NCI-H446 treated with DMSO at 0.1 percent for 48 hours (cell line): ENCODE measurements around the gene CASKIN2.

Experiments used
- DNase-seq: peaks from one replicate; lab custom pipeline; 2025; lab: John Stamatoyannopoulos, UW

Gene CASKIN2

DNA sequence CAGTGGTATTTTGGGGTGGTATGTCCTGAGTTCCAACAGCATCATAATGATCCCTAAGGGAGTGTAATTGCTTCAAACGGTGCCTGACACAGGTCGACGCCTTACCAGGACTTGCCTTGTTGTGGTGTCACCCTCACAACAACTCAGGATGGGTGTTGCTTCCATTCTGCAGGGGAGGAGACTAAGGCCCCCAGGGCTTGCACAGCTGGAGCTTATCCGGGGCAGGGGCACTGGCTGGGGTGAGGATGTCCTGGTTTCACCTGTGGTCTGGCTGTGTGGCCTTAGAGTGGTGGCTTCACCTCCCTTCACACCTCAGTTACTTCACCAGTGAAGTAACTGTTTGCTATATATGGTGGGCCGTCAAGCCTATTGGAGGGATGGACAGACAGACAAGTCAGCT lies 33.5 kb upstream of the CASKIN2 start:
- DNase-seq: no peak

DNA sequence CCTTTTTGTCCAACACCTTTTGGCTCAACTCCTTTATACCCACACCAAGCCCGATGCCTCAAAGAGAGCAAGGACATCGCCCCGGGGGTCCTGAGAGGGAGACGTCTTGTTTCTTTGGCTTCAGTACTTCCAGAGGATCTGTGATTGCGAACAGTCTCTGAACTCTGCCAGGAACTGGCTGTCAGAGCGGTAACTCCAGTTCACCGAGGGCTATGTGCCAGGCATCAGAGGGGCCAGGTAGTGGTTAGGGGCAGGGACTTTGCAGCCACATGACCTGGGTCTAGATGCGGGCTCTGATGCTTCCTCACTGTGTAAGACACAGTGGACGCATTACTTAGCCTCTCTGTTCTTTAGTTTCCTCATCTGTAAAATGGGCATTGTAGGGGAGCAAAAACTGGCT lies 31.8 kb upstream of the CASKIN2 start:
- DNase-seq: no peak

DNA sequence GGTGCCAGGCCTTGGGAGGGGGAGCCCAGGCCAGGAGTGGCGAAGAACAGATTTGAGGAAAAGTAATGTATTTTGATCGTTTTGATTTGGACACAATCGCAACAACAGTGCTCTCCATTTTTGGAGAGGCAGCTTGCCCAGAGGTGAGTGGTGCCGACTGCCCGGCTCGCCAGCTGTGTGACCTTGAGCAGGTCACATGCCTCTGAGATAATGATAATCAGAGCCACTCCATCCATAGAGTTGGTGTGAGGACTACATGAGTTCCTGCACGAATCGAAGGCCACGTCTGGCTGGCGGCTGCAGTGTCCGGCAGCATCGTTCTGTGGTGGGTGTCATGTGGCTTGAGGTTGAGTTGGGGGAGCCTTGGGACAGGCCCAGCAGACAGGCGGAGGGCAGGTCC lies 30.8 kb upstream of the CASKIN2 start:
- no peak for DNase-seq

DNA sequence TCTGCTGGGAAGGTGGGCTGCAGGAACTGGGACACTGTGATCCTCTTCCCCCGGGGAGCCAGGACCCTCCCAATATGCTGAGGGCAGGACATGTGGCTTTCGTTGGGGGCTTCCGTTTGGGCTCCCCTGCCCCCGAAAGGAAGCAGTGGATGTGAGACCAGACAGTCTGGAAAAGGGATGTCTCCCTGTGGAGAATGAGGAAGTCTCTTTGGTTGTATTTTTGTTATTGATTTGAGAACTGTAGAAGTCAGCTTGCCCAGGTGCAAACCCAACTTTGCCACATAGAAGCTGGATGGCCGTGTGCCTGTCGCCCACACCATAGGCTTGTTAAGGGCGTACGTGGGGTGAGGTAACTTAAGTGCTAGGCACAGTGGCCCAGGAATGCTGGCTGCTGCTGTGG lies 28.9 kb upstream of the CASKIN2 start:
- DNase-seq: no peak

DNA sequence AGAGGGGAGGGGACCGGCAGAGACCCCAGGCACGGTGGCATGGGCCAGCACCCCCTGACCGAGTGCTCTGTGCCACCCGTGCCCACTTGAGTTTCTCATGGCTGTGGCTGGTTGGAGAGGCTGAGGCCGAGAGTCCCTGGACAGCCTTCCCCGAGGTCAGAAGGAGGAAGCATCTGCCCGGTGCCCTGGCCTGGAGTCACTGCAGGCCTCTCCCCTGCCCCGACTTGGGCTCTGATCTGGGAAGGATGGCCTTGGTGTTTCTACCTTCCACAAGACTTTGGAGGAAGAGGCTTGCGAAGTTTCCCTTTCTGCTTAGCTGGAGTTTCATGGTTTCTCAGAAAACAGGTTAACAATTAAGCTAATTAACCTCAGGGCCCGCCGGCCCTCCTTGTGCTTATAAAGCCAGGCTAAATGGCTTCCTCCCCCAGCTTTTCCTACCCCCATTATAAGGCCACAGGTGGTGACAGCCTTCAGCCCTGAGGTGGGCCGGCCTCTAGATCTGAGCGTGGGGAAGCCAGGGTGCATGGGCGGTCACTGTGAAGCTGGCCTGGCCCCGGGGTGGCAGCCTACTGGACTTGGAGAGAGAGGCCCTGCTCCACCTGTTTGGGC lies 27.5 kb upstream of the CASKIN2 start:
- no peak for DNase-seq

DNA sequence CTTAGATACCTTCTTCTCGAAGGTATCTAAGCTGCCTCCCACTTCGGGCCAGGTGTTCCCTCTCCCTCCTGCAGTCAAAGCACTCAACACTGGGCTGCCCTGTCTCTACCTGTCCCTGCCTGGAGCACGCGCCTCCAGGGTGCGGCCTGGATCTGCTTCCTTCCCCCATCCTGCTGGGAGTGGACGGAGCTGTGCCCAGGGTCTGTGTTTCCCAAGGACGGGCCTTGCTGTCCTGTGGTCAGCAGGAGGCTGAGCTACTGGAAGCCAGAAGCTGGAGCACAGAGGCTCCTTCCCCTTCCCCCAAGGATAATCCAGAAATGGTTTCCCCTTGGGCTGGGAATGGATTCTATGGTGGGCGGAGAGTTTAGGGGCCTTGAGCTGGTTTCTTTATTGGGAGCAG lies 26.9 kb upstream of the CASKIN2 start:
- no peak for DNase-seq

DNA sequence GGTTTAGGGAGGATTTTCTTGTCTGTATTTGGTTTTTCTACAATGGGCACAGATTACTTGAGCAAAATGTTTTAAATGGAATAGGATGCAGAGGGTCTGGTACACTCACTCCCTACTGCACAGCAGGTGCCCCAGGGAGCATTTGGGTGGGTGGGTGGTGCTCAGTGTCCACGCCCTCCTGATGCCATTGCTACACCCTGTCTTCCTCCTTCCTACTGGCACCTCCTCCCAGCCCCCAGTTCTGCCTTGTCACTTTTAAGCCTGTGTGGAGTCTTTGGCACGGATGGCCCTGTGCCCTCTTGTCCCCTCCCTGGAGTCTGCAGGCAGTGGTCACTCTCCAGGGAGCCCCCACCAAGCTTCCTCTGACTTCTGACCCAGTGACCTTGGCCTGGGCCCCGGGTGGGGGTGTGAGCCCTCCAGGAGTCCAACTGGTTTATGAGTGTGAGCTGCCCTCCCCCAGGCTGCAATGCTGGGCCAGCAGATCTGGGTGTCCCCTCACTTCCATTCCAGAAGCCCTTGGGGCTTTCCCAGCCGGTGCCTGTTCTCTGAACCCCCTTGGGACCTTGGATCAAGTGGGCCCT lies 25.7 kb upstream of the CASKIN2 start:
- no peak for DNase-seq

DNA sequence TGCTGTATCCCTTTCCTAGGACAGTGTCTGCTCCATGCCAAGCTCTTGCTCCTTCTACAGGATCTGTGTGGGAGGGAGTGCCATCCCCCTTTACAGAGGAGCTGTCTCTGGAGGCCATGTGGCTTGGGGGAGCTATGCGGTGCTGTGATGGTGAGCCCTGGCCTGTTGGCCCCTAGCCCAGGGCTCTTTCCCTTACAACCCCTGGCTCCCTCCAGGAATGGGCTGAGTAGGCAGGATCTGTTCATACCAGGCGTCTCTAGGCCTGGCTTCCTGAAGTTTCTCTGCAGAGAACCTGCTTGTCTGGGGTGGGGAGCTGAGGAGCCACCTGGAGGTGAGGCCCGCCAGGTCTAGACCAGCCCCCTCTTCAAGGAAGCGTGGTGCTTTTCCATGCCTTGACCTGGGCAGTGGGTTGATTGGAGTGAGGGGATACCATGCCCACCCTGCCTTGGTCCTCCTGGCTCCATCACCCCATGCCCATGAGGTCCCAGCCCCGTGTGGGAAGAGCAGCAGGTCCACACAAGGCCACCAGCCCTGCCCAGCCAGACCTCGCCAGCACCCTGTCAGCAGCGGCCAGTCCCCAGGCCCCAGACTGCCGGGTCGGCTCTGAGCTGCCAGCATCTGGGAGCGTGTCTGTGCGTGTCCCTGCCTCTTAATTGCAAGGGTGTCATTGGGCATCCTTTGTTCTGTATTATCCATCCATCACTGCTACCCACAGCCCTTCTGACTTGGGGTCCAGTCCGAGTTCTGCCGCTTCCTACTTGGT lies 24.8 kb upstream of the CASKIN2 start:
- DNase-seq: no peak

DNA sequence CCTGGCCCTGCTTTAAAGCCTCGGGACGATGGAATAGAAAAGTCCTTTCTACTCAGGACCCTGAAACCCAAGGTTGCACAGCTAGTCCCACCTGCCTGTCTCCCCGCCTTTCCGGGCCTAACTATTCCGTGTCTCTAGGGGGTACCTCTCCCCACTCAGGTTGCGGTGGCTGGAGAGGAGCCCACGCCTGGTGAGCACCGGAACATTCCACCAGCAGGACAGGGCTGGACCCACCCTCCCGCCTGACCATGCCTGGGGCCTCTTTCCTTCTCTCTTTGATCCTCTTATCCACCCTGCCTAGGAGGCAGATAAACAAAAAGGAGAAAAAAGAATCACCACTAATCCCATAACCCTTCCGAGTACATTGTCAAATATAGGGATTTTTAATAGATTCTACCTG lies 21.0 kb upstream of the CASKIN2 start:
- no peak for DNase-seq

DNA sequence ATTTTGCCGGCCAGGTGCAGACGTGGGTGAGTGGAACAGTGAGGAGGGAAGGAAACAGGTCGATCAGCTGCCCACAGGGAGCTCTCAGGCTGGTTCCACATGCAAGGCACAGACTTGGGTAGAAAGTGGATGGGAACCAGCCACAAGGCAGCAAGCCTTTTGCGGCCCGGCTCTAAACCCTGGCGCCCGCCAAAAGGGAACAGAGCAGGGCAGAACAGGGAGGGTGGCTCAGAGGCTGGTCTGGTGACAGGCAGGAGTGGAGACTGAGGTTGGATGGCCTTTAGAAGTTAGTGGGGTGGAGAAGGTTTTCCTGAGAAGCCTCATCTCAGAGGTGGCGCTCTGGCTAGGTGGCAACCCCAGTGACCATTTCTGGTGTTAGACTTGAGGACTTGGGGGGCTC lies 20.5 kb upstream of the CASKIN2 start:
- DNase-seq: no peak

DNA sequence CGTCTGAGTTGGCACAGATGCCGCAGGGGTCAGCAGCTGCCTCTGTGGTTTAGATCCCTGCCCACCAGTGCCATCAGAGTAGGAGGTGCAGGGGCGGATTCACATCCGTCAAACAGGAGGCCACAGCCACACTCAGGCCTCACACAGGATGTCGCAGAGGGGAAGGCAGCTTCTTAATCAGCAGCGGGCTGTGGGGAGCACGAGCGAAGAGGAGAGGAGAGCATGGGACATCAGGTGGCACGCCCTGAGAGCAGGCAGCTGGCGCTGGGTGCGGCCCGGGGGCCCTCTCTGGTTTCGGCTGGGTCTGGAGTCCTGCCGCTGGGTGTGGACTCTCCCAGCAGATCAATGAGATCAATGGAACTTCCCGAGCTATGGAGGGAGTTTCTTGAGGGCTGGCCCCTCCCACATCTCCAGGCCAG lies 19.8 kb upstream of the CASKIN2 start:
- no peak for DNase-seq

DNA sequence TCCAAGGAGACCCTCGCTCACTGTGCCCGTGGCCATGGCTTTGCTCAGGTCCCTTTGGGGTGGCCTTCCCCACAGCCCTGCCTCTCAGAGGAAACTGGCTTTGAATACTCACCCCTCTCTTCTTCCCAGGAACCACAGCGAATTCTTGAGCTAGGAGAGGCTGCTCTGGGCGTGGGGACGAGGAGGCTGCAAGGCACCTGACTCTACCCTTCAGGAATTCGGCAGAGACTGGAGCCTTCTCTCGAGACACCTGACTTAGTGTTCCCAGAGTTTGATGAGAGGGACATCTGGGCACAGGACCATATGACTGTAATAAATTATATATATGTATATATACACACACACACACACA lies 16.4 kb upstream of the CASKIN2 start:
- no peak for DNase-seq

DNA sequence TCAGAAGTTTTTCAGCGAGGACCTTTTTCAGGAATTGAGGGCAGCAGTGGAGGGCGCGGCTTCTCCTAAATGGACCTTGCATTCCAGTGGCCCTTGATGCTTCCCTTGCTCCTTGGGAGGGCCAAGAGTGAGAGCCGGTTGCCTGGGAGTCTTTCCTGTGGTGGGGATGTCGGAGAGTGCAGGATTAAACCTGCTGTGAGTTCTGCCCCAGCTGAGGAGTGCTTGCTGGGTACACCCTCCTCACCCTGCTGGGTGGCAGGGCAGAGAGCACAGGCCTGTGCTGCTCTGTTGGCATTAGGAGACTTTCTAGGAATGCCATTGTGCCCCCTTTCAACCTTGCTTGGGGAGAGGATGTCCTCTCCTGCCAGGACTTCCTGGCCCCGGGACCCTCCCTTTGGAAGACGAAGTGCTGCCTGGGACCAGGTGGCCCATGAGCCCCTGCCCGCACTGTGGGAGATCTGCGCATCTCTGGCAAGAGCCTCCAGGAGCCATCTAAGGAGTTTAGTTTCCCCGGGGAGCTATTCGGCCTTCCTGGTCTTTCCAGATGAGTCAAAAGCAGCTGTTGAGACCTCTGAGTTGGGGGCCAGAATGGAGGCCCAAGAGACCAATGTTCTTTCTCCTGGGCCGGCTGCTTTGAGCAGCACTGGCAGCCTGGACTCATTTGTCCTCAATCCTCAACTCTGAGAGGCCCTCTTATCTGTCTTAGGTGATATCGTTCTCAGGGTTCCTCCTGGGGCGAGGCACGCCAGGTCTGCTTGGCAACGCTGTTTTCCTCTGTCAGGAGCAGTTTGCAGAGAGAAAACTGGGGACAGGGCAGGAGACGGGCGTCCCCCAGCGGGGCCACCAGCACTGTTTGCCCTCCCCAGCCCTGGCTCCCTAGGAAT lies 15.7 kb upstream of the CASKIN2 start:
- no peak for DNase-seq

DNA sequence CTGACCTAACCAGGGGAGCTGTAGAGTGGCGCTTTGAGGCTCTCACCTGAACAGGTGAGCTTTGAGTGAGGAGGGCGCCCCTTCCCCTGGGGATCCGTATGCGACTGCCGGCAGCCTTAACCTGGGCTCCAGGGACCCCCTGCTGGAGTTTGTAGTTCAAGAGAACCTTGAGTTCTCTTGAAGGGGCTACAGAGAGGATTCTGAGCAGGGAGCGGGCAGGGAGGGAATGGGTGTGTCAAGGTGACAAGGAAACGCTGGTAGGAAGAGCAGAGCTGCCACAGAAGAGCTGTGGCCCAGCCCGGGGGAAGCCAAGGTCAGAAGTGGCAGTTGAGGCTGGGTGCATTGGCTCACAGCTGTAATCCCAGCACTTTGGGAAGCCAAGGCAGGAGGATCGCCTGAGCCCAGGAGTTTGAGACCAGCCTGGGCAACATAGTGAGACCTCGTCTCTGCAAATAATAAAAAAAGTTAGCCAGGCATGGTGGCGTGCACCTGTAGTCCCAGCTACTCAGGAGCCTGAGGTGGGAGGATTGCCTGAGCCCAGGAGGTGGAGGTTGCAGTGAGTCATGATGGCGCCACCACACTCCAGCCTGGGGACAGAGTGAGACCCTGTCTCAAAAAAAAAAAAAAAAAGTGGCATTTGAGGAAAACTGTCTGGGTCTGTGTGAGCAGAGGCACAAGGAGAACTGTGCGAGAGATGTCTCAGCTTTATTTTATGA lies 11.4 kb upstream of the CASKIN2 start:
- no peak for DNase-seq

DNA sequence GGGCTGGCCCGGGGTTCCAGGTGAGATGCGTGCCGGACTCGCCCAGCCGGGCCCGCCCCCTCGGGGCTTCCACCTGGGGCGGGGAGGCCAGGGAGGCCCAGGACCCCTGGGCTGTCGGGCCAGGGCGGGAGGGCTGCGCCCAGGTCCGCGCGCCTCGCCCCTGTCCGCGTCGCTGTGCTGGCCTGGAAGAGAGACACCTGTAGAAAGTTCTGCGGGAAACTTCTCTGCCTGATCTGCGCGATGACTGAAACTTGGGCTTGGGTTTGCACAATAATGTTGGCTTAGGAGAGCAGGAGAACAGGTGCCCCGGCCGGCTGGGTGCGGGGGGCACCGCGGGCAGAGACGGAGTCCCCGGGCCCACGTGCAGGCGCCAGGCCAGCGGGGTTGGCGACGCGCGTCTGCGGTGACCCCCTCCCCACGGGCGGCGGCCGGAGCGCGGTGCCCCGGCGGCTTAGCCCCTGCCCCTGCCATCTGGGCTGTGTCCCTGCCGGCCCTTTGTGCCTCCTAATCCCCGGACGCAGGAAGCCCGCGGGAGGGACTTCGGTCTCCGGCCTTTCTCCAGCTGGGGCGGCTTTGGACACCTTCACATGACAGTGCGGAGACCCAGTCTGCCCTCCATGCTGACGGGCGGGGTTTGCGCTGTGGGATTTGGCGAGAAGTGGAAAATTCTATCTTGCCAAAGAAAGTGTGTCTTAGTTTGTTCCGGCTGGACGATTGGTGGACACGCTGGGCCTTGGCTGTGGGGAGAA lies 10.6 kb upstream of the CASKIN2 start:
- no peak for DNase-seq

DNA sequence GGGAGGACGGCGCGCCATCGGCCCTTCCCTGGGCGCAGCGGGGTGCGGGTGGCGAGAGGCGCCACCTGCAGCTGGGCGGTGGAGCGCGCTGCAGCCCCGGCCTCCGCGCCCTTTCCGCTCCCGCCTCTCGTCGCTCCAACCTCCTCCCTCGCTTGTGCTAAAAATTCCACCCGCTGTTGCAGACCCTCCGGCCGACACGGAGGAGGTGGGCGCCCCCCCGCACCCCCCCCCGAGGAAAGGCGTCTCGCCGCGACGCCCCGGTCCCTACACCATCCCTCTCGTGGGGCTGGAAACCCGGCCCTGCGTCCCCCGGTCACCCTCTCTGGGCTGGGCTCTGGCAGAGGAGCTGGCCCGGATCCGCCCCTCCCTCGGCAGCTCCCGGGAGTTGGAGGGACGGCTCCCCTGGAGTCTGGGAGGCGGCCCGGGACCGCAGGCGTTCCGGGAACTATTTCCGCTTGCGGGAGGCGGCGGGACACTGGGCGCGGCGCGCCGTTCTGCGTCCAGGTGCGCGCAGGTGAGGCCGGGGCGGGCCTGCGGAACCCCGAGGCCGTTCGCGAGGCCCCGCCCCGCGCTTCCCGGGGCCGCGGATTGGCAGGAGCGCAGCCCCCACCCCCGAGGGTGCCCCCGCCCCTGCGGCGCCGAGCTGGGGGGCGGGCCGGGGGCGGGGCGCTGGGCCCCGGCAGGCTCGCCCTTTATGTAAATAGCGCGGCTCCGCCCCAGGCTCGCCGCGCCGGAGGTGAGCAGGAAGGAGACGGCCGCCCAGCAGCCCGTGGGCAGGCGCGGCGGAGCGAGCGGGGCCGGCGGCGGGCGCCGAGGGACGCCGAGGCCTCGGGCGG lies 9.9 kb upstream of the CASKIN2 start, which contains the start of gene LLGL2:
Gene LLGL2, plus strand, starts transcription at position 728 of the 836 bp plus-strand sequence. CDS start 17,730 bp downstream, outside the sequence.
- DNase-seq: no peak

DNA sequence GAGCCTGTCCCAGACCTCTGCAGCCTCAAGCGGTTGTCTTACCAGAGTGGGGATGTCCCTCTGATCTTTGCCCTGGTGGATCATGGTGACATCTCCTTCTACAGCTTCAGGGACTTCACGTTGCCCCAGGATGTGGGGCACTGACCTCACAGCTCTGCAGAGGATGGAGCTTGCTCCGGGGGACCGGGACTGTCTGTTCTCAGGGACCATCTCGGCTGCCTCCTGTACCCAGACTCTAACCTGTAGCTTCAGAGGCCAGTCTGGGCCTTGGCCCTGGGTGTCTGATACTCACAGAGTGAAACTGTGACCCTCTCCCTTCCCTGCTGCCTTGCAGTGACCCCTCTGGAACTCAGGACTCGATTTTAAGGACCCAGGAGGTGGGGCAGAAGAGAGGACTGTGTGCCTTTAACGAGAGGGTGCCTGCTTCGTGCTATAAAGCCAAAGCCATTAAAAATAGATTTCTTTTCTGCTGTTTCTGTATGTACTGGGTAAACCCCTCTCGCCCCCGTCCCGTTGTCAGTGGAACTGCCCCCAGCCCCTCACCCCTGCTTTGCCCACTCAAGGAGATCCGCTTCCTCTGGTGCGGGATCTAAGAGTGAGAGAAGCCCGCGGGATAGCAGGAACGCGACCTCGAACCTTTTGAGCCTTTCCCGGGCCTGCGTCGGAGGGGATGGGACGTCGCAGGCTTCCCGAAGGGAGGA lies 9.1 kb upstream of the CASKIN2 start:
- no peak for DNase-seq

DNA sequence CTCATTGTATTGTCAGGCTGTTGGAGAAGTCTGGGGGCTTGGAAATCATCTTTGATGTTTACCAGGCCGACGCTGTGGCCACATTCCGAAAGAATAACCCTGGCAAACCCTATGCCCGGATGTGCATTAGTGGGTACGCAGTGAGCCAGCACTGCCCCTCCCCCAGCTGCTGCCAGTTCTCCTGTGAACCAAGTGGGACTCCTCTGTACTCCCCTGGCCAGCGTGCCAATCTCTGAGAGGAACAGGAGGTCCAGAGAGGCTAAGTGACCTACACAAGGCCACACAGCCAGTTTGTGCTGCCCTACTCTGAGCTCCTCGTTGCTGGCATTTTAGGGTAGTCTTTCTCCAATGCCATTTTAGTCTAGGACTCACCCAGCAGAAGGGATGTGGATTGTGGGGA lies 8.3 kb upstream of the CASKIN2 start:
- DNase-seq: no peak

DNA sequence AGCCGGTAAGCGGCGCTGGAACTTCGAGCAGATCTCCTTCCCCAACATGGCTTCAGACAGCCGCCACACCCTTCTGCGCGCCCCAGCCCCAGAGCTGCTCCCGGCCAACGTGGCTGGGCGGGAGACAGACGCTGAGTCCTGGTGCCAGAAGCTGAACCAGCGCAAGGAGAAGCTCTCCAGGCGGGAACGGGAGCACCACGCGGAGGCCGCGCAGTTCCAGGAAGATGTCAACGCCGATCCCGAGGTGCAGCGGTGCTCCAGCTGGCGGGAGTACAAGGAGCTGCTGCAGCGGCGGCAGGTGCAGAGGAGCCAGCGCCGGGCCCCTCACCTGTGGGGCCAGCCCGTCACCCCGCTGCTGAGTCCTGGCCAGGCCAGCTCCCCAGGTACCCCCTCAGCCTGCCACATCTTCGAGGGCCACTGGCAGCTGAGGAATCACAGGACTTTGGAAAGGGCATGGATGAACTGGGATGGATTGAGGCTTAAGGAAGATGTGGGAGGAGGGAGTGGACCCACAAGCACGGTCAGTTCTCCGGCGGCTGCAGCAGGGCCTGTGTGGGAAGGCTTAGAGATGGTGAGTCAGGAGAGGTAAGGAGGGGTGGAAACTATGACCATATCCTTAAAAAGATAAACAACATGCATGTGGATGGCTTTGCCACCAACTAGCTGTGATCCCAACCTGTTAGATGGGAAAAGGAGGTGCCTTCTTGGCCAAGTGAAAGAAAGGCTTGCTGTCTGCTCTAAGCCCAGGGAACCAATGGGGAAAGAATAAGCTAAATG lies 6.8 kb upstream of the CASKIN2 start:
- DNase-seq: no peak
